Heart left ventricle (tissue), 16 donors: Measurements from ENCODE around the gene DDX47. TPM values are rescaled to one million over a fixed set of nuclear protein-coding genes. Genes with fewer than 3 reads are reported as not detected.
"Not testable (repeated sequence)": the region's sequence is repeated elsewhere in the genome, so short reads cannot be mapped to it uniquely, and the experiment has no call there.

Experiments
- ATAC-seq, 4 donors: fragments of 200-7000 bp; cut with Tn5 transposase; one replicate each; pipeline ENCODE4 v1.9.1; 2020 to 2022; ENCODE audit warnings: moderate library complexity in 4 of 4, mild to moderate bottlenecking in 3 of 4, moderate number of reproducible peaks in 1 of 4
- DNase-seq, 5 donors: peaks; one replicate each; pipeline ENCODE4 v3.0.0-alpha.2; 2020
- H3K27ac ChIP-seq, 12 donors: fragments of 200-600 bp; sonication (generic) in 4 of 12; one replicate each; pipeline versions ENCODE4 v1.5.0 to v1.8.0; 2016 to 2022; ENCODE audit warnings: mild to moderate bottlenecking in 2 of 12
- H3K27me3 ChIP-seq, 9 donors: fragments of 200-600 bp; sonication (generic) in 2 of 9; one replicate each; pipeline versions ENCODE4 v1.5.1 to v1.8.0; 2016 to 2022; ENCODE audit warnings: mild to moderate bottlenecking in 3 of 9
- H3K36me3 ChIP-seq, 9 donors: fragments of 200-600 bp; sonication (generic) in 2 of 9; one replicate each; pipeline versions ENCODE4 v1.5.0 to v1.8.0; 2018 to 2022; ENCODE audit warnings: mild to moderate bottlenecking in 2 of 9
- H3K4me1 ChIP-seq, 12 donors: fragments of 200-600 bp; sonication (generic) in 4 of 12; one replicate each; pipeline versions ENCODE4 v1.5.0 to v1.8.0; 2016 to 2022; ENCODE audit warnings: mild to moderate bottlenecking in 3 of 12
- H3K4me3 ChIP-seq, 12 donors: fragments of 200-600 bp; sonication (generic) in 4 of 12; one replicate each; pipeline versions ENCODE4 v1.5.0 to v1.8.0; 2017 to 2022; ENCODE audit warnings: mild to moderate bottlenecking in 9 of 12, moderate library complexity in 4 of 12
- H3K9me3 ChIP-seq, 12 donors: fragments of 200-600 bp; sonication (generic) in 4 of 12; one replicate each; pipeline versions ENCODE4 v1.5.0 to v1.8.0; 2016 to 2022; ENCODE audit warnings: mild to moderate bottlenecking in 1 of 12
- POLR2A ChIP-seq, 2 donors: fragments of 450-650 bp; IDR thresholded peaks; one replicate each; pipeline ENCODE4 v1.6.1; 2017; ENCODE audit warnings: antibody characterized with exemption in 2 of 2, mild to moderate bottlenecking in 2 of 2, moderate library complexity in 2 of 2
- WGBS, 4 donors: extraction: QIAGEN DNeasy Blood & Tissue Kit in 2 of 4; methylation state at CpG; one replicate each; pipeline versions ENCODE4 v1.1.5 to v1.1.7; 2013 to 2018; 5-methylcytosine and 5-hydroxymethylcytosine counted together
- intact Hi-C, 10 donors: fragments of 100-400 bp; cut with DNase I; formaldehyde crosslinking; loops; one replicate each; pipeline versions ENCODE4 v1.11.1 to v1.14.2; 2022
- polyA plus RNA-seq, 2 donors: library from polyadenylated mRNA; stranded (reverse); fragments of 200-250 nt; gene quantifications; one replicate each; pipeline ENCODE4 v1.2.3, GENCODE V29; 2013
- total RNA-seq, 9 donors: library from RNA; depleted of rRNA in 2 of 9; stranded (reverse); fragments of >200 nt in 2 of 9; fragmentation: NEBNext Ultra II Directional in 3 of 9; extraction: Animal tissue kit (Norgen Biotek cat#: 25700) in 3 of 9; gene quantifications; one replicate each; pipeline versions ENCODE4 v1.1.0 to v1.2.4, GENCODE V29; 2016 to 2023
- TF ChIP-seq, protein P1 (sequence below), 12 donors: fragments of 200-600 bp; sonication (generic) in 4 of 12; IDR thresholded peaks; one replicate each; pipeline versions ENCODE4 v1.5.0 to v1.8.0; 2018 to 2022; ENCODE audit warnings: antibody characterized with exemption in 12 of 12, mild to moderate bottlenecking in 5 of 12
- donor health status: ischemic (EF 13 %, LVEDD 7.1; RV severe dilation, severe dysfunction).
- donor health status: healthy with polysubstance abuse.
- donor health status: DM: no; HTN: yes; CAD: no.
- donor health status: DM: no; HTN: no; CAD: no.
- donor health status: ischemic (EF 25% LVEDD 6.9; RV normal size, moderate dysfunction).
- donor health status: ischemic (EF 25% LVEDD 5.7; RV mildly dilated, moderate dysfunction).
- donor health status: healthy.
- donor health status: DM: yes; HTN: yes; CAD: no.
- donor health status: ischemic (EF 35%, LVEDD 5.7; RV mildly dilated, moderate dysfunction).
- donor health status: nonischemic (EF 11% LVEDD 7.7; RV severe dilation, severe dysfunction).
- donor health status: DM: yes; HTN: yes; CAD: no.
- donor health status: PGD.
- donor health status: ischemic (EF 29% LVEDD 5.4; RV normal size, mild dysfunction).
- donor health status: nonischemic (EF 23%, LVEDD 6.1; RV moderate dilation, normal function).

Gene DDX47
- total and polyA plus RNA-seq, 11 donors: 13.7 to 38.2 (median 27.1) TPM

DNA sequence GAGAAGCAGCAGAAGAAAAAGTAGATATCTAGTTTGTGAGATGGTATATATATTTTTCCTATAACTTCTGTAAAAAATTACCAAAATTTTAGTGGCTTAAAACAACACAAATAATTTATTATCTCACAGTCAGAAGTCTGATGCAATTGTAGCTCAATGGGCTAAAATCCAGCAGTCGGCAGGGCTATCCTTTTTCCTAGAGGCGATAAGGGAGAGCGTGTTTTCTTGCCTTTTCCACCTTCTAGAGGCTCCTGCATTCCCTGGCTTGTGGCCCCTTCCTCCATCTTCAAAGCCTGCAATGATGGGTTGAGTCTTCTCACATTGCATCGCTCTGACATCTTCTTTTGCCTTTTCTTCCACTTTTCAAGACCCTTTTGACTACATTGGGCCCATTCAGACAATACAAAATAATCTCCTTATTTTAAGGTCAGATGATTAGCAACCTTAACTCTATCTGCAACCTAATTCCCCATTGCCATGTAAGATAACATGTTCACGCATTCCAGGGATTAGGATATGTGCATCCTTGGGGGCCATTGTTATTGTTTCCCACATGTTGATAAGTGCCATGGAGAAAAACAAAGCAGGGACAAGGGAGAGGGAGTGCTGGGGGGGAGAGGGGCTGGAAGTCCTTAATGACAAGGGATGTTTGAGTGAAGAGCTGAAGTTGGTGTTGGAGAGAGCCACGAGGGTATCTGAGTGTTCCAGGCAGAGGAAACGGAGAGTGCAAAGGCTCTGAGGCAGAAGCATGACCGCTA lies 13.8 kb upstream of the DDX47 start:
- H3K27me3 ChIP-seq: no peaks in the 10 kb centered on the region
- no peak overlapping the region for H3K27ac ChIP-seq
- no peaks in the 10 kb centered on the region for H3K9me3 ChIP-seq
- 70 to 91% (median 83%) methylated on average over 8 of the region's 8 CpGs for WGBS, 4 donors
- no peaks in the 10 kb centered on the region for H3K36me3 ChIP-seq
- intact Hi-C loops: no loop called here
- H3K4me1 ChIP-seq: peaks cover 0 to 16% (median 12%) of the 10 kb centered on the region in 12 donors
- no peak for ATAC-seq
- H3K4me3 ChIP-seq: no peak overlapping the region
- no peak for DNase-seq
- TF ChIP-seq, protein P1, sequence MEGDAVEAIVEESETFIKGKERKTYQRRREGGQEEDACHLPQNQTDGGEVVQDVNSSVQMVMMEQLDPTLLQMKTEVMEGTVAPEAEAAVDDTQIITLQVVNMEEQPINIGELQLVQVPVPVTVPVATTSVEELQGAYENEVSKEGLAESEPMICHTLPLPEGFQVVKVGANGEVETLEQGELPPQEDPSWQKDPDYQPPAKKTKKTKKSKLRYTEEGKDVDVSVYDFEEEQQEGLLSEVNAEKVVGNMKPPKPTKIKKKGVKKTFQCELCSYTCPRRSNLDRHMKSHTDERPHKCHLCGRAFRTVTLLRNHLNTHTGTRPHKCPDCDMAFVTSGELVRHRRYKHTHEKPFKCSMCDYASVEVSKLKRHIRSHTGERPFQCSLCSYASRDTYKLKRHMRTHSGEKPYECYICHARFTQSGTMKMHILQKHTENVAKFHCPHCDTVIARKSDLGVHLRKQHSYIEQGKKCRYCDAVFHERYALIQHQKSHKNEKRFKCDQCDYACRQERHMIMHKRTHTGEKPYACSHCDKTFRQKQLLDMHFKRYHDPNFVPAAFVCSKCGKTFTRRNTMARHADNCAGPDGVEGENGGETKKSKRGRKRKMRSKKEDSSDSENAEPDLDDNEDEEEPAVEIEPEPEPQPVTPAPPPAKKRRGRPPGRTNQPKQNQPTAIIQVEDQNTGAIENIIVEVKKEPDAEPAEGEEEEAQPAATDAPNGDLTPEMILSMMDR (IDR thresholded peaks at IDR 0.05): no peak
- TF ChIP-seq POLR2A (IDR thresholded peaks at IDR 0.05): no peak

DNA sequence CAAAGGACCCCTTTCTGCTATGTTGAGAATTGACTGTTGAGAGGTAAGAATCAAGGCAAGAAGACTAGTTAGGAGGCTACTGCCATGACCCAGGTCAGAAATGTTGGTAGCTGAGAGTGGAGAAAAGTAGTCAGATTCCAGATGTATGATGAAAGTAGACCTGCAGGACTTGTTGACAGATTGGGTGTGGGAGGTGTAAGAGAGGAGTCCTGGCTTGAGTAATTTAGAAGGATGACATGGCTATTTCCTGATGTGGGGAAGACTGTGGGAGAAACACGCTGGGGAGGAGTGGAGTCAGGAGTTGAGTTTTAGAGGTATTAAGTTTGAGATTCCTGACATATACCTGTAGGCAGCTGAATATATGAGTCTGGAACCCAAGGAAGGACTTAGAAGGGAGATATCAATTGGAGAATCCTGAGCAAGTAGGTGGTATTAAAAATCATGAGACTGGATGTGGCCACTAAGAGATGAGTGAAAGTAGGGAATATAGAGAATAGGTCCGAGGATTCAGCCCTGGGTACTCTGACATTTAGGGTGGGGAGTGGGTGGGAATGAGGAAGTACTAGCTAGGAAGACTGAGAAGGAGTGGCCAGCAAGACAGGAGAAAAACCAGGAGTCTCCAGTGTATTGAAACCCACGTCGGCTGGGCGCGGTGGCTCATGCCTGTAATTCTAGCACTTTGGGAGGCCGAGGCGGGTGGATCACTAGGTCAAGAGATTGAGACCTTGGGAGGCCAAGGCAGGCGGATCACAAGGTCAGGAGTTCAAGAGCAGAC lies 12.6 kb upstream of the DDX47 start:
- ATAC-seq (no peak), DNase-seq (no peak)
- H3K27me3 ChIP-seq: no peaks in the 10 kb centered on the region
- no peak overlapping the region for H3K4me3 ChIP-seq
- intact Hi-C loops: no loop called here
- no peaks in the 10 kb centered on the region for H3K36me3 ChIP-seq
- no peaks in the 10 kb centered on the region for H3K9me3 ChIP-seq
- TF ChIP-seq POLR2A (IDR thresholded peaks at IDR 0.05): no peak
- TF ChIP-seq, protein P1 (IDR thresholded peaks at IDR 0.05): no peak
- 83 to 91% (median 84%) methylated on average over 9 of the region's 9 CpGs for WGBS, 4 donors
- peaks cover 0 to 16% (median 12%) of the 10 kb centered on the region in 12 donors for H3K4me1 ChIP-seq
- H3K27ac ChIP-seq: no peak overlapping the region

GRCh38 chr12:12801656-12802055 lies 11.5 kb upstream of the DDX47 start:
- ATAC-seq, H3K9me3 ChIP-seq, H3K27ac ChIP-seq, H3K27me3 ChIP-seq, H3K4me3 ChIP-seq, DNase-seq, H3K36me3 ChIP-seq, intact Hi-C loops: not testable (repeated sequence)
- peaks cover 0 to 18% (median 12%) of the 10 kb centered on the region in 12 donors for H3K4me1 ChIP-seq
- WGBS, 4 donors: 85 to 94% (median 91%) methylated on average over 4 of the region's 4 CpGs

GRCh38 chr12:12803186-12803585 lies 10.0 kb upstream of the DDX47 start:
- Histone ChIP-seq H3K27me3 (no peaks in the 10 kb centered on the region), H3K36me3 (no peaks in the 10 kb centered on the region), H3K9me3 (no peaks in the 10 kb centered on the region), H3K27ac (peak overlapping the region in 4 of 12 donors; percentile 6 to 55 (median 40)), H3K4me3 (no peak overlapping the region), H3K4me1 (peaks cover 0 to 33% (median 21%) of the 10 kb centered on the region in 12 donors)
- no peak for TF ChIP-seq POLR2A (IDR thresholded peaks at IDR 0.05)
- 54 to 83% (median 63%) methylated on average over 2 of the region's 2 CpGs; no CpG with 5 or more reads in 1 of the 4 donors for WGBS, 4 donors
- intact Hi-C loops: no loop called here
- DNase-seq: peak in 4 of 5 donors; percentile 46 to 67 (median 60)
- peak; percentile 62 to 91 (median 76) for ATAC-seq

- Histone ChIP-seq H3K4me1 (peaks cover 0 to 41% (median 27%) of the 10 kb centered on the region in 12 donors), H3K27me3 (no peaks in the 10 kb centered on the region), H3K27ac (peak overlapping the region in 4 of 12 donors; percentile 2 to 49 (median 16)), H3K36me3 (no peaks in the 10 kb centered on the region), H3K4me3 (no peak overlapping the region), H3K9me3 (no peaks in the 10 kb centered on the region)
- ATAC-seq (no peak), DNase-seq (no peak)
- intact Hi-C loops: loop anchor here in 1 of 10 donors (2.0 kb wide), 1 partner anchor 15 kb away; no protein-coding TSS in a partner anchor
- 74 to 85% (median 81%) methylated on average over 6 of the region's 6 CpGs for WGBS, 4 donors
- TF ChIP-seq, protein P1 (IDR thresholded peaks at IDR 0.05): no peak
- no peak for TF ChIP-seq POLR2A (IDR thresholded peaks at IDR 0.05)
Measured at GRCh38 chr12:12804011-12804410, 9.1 kb upstream of the DDX47 start.
